GM12873 (cell line): Measurements from ENCODE around the gene PLCH2.

Source experiments
- TF ChIP-seq, protein P1 (sequence below): IDR thresholded peaks from 2 replicates; pipeline ENCODE4 v1.5.1; 2012; ENCODE audit warnings: low read depth, mild to moderate bottlenecking, moderate library complexity, low read length, control low read depth; ENCODE audit not compliant: insufficient read depth; ENCODE audit errors: missing control alignments

Gene PLCH2

DNA sequence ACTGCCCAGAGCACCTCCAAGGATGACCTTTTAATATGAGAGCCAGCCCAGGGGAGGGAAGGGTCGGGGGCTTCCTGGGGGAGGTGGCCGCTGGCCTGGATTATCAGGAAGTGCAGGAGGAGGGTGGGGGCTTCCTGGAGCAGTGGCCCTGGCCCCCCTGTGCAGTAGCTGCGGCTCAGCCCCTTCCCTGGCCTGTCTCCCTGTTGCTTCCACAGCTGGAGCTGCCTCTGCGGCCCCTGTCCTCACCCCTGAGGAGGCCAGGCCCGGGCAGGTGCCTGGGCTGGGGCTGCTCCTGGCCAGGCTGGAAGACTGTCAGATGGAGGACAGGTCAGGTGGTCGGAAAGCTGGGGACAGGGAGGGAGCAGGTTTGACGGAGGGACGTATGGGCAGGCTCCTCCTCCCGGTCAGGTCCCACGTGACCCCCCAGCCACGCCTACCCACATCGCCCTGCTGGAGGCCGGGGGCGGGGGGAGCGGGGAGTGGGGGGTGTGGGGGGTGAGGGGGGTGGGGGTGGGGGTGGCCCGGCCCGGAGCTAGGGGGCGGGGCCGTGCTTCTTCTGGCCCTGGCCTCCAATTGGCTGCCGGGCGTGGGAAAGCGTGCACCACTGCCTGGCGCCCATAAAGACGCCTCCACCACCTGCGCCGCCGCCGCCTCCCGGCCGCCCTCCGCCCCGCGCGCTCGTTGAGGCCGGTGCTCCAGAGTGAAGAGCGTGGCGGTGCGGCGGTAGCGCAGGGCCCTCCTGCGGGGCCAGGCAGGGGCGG is 69.8 kb downstream of the PLCH2 start:
- TF ChIP-seq, protein P1, sequence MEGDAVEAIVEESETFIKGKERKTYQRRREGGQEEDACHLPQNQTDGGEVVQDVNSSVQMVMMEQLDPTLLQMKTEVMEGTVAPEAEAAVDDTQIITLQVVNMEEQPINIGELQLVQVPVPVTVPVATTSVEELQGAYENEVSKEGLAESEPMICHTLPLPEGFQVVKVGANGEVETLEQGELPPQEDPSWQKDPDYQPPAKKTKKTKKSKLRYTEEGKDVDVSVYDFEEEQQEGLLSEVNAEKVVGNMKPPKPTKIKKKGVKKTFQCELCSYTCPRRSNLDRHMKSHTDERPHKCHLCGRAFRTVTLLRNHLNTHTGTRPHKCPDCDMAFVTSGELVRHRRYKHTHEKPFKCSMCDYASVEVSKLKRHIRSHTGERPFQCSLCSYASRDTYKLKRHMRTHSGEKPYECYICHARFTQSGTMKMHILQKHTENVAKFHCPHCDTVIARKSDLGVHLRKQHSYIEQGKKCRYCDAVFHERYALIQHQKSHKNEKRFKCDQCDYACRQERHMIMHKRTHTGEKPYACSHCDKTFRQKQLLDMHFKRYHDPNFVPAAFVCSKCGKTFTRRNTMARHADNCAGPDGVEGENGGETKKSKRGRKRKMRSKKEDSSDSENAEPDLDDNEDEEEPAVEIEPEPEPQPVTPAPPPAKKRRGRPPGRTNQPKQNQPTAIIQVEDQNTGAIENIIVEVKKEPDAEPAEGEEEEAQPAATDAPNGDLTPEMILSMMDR: no peak

DNA sequence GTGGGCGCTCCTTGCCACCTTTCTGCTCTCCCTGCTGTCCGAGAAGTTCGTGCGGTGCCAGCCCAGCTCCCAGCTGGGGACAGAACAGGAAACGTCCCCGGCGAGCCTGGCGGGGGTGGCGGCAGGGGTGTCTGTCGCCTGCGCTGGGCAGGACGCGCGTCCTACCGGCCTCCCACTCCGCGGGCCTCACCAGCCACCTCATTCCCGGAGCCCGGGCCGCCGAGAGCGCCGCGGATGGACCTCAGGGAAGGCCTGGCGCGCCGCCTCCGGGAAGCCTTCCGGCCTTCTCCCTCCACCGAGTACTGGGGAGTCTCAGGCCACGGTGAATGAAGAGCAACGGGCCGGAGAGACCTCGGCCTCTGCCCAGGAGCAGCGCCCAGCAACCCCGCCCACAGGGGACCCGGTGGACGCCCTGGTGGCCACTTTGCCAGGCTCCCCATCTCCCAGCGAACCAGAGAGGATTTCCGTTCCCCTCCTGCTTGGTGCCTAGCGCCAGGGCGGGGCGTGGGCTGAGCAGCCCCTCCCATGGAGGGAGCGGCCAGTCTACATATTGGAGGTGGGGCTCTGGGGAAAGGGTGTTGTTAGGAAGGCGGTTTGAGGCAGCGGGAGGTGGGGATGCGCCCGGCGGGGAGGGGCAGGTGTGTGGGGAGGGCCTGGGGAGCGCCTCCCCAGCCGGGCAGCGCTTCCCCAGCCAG is 70.6 kb downstream of the PLCH2 start:
- TF ChIP-seq, protein P1: no peak

DNA sequence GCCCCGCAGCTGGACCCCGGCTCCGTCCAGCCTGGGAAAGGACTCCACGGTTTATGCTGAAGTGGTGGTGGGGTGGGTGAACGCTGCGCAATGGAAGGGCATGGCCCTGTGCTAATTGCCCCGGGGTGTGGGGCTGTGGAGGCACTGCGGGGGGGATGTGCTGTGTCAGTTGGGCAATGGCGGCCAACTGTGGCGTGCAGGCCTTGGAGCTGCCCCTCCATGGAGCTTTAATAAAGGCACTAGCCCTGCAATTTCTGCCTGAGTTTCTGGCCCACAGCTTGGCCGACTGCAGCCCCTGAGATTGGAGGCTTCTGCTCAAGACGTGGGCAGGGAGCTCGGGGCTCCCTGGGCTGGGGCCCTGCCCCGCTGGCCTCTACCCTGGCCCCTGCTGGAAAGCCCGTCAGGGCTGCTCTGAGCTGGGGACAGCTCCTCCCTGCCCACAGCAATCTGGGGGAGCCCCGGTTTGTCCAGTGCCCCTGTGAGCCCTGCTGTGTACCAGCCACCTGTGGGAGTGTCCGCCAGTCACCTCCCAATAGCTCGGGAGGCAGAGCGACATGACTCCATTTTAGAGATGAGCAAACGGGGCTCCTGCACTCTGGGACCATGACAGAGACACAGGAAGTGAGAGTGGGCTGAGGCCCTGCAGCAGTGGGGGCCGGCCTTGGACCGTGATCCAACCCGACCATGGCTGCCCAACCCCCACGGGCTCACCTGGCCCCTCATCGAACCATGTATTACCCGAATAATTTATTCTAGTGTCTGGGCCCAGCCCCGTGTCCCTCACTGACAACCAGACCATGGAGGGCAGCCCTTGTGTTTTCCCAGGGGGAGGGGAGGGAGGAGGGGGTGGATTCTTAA is 71.3 kb downstream of the PLCH2 start:
- TF ChIP-seq, protein P1: no peak

DNA sequence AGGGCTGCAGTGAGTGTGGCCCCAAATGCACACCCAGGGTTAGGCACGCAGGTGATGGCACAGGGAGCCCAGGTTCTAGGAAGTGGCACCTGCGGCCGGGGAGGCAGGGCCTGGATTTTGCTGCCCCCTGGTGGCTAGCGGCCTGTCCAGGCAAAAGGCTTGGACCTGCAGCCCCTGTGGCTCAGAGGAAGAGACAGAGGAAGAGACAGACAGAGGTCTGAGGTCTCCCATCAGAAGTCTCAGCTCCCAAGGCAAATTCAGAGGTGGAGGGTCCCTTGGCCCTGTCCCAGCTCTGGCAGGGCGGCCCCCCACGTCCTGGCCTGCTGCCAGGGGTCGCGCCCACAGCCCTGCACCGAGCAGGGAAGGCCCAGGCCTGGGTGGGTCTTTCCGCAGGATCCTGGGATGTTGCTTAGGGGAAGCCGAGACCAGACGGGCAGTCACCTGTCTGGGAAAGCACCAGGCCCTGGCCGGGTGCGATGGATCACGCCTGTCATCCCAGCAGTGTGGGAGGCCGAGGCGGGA is 72.0 kb downstream of the PLCH2 start:
- TF ChIP-seq, protein P1: peak; percentile 93

DNA sequence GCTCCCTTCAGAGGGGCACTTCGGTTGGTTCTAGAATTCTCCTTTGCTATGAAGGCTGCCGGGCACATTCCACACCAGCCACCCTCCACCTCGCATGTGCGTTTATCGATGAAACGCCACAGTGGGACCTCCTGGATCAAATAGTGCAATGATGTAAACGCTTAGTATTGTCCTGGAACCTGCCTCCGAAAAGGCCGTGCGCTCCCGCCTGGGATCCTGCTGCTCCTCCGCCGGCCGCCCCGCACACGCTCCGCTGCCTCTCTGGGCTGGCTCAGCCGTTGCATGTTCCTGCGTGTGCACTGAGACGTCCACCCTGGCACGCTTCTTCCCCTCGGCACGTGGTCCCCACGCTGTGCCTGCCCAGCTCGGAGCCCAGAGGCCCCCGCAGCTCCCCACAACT is 76.1 kb downstream of the PLCH2 start:
- TF ChIP-seq, protein P1: no peak

DNA sequence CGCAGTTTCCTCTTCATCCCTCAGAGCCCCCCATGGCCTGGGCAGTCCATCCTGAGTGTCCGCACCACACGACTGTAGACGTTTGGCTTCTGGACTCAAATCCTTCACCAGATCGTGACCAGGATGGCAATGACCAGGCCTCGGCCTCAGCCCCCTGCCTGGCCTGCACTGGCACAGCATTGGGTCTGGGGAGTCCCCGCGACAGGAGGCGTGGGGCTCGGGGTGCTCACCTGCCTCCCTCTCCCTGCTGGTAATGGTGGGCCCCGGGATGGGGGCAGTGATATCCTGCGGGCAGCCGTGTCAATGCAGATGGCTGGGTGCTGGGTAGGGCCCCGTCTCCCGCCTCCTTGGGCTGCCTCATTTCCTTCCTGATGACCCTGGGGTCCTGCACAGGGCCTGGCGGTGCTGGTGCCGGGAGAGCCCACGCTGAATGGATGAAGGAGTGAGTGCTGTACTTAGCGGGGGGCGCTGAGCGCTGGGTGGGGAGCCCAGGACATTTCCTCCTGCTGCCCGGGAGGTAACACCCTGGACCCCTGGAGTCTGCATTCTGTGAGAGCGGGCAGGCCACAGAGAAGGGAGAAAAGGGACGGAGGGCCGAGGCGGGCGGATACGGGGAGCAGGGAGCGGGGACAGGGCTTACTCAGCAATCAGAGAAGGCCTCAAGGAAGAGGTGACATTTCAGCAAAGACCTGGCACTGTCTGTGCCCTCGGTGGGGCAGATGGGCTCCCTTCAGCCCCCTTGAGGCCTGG is 78.0 kb downstream of the PLCH2 start:
- TF ChIP-seq, protein P1: no peak
